Neural progenitor cell (in vitro differentiated cells): ENCODE data around the gene BTBD18.
A peak's percentile ranks its signal among the peaks of the same experiment; 100 is the strongest.

Experiments used
- EZH2 ChIP-seq: fragments of 200-600 bp; sonication (generic); IDR thresholded peaks from 2 replicates; pipeline ENCODE4 v1.6.1; 2017; ENCODE audit warnings: antibody characterized with exemption, mild to moderate bottlenecking, moderate library complexity
- TF ChIP-seq, protein P1 (sequence below): fragments of 200-600 bp; sonication (generic); IDR thresholded peaks from 2 replicates; pipeline ENCODE4 v1.5.1; 2017; ENCODE audit warnings: antibody characterized with exemption, mild to moderate bottlenecking

DNA sequence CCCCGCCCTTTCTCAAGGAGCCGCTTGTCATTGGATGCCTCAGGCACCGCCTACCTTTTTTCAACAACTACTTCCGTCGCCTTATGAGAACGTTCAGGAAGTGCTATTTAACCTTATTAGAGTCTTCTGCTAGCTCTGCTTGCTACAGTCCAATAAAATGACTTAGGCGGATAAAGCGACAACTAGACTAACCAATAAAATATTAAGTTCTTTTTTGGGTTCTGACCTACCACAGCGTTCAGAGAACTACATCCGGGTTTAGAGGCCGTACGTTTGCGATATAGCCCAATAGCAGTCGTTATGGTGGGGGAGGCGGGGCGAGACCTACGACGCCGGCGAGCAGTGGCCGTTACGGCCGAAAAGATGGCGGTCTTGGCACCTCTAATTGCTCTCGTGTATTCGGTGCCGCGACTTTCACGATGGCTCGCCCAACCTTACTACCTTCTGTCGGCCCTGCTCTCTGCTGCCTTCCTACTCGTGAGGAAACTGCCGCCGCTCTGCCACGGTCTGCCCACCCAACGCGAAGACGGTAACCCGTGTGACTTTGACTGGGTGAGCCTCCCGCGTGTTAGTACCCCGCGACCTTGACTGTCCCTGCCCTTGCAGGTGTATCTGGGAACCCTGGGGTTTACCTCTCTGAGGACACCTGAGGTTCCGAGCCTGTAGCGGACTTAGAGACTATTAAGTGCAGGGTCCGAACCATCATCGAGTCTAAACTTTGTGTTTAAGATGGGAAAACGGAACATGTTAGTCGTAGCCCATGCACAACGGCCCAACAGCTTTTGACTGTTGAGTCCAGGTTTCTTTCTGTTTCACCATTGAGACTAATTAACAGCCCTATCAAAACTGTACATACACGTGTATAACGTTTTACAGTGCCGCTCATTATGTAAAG, 39.1 kb downstream of the BTBD18 start, which contains the start of gene TMX2:
- TF ChIP-seq, protein P1, sequence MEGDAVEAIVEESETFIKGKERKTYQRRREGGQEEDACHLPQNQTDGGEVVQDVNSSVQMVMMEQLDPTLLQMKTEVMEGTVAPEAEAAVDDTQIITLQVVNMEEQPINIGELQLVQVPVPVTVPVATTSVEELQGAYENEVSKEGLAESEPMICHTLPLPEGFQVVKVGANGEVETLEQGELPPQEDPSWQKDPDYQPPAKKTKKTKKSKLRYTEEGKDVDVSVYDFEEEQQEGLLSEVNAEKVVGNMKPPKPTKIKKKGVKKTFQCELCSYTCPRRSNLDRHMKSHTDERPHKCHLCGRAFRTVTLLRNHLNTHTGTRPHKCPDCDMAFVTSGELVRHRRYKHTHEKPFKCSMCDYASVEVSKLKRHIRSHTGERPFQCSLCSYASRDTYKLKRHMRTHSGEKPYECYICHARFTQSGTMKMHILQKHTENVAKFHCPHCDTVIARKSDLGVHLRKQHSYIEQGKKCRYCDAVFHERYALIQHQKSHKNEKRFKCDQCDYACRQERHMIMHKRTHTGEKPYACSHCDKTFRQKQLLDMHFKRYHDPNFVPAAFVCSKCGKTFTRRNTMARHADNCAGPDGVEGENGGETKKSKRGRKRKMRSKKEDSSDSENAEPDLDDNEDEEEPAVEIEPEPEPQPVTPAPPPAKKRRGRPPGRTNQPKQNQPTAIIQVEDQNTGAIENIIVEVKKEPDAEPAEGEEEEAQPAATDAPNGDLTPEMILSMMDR = no peak
- TF ChIP-seq EZH2 = peak; percentile 18
